Progenitor cell of endocrine pancreas (in vitro differentiated cells): Measurements from ENCODE around the gene HDAC8. TPM values are rescaled to one million over a fixed set of nuclear protein-coding genes. Genes with fewer than 3 reads are reported as not detected.

ENCODE experiments used
- DNase-seq: peaks from one replicate; pipeline ENCODE4 v3.0.0; 2021; ENCODE audit warnings: low spot score; ENCODE audit not compliant: unreplicated experiment
- H3K27ac Mint-ChIP-seq: 2 replicates; pipeline ENCODE4 v1.8.0; 2021; ENCODE audit warnings: mild to moderate bottlenecking, moderate library complexity, mixed read lengths
- H3K27me3 Mint-ChIP-seq: 2 replicates; pipeline ENCODE4 v1.8.0; 2021; ENCODE audit warnings: mixed read lengths
- H3K36me3 Mint-ChIP-seq: 2 replicates; pipeline ENCODE4 v1.8.0; 2022; ENCODE audit warnings: mixed read lengths; ENCODE audit not compliant: insufficient read depth
- H3K4me1 Mint-ChIP-seq: 2 replicates; pipeline ENCODE4 v1.8.0; 2021; ENCODE audit warnings: low read depth, mixed read lengths
- H3K4me3 Mint-ChIP-seq: 2 replicates; pipeline ENCODE4 v1.8.0; 2021; ENCODE audit warnings: low read depth, mild to moderate bottlenecking, moderate library complexity, mixed read lengths
- H3K9me3 Mint-ChIP-seq: 2 replicates; pipeline ENCODE4 v1.8.0; 2021; ENCODE audit warnings: low read depth, mixed read lengths
- total RNA-seq: library from RNA; stranded (reverse); gene quantifications from 2 replicates; pipeline ENCODE4 v1.2.1, GENCODE V29; 2021
- TF ChIP-seq, protein P1 (sequence below): fragments of 200-600 bp; sonication (generic); IDR thresholded peaks from one replicate; pipeline ENCODE4 v1.5.0; 2021; ENCODE audit warnings: antibody characterized with exemption, mild to moderate bottlenecking; ENCODE audit not compliant: unreplicated experiment

Gene HDAC8
- total RNA-seq, 1 donor from 2014 or later = 38.4 TPM

DNA sequence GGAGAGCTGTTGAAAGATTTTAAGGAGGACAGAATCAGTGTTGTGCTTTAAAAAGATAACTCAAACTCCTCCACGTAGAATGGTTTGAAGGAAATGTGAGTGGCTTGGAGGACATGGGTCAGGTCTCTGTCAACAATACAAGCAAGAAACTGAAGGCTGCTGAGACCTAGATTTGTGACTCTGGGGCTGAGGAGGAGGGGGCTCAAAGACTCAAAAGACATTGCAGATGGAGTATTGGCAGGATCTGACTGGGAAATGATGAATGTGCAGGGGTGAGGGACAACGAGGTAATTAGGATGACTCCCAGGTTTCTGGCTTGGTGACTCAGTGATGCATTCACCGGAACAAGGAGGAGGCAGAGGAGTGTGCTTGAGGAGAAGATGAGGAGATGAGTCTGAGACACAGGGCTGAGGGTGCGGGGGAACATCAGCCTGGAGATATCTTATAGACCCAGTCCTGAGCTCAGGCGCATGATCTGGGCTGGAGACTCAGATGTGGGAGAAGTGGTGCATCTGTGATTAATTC is 292.3 kb downstream of the HDAC8 start:
- Mint-ChIP-seq H3K4me3 (no peak overlapping the region), H3K27ac (no peak overlapping the region), H3K27me3 (no peaks in the 10 kb centered on the region), H3K4me1 (peaks cover 12% of the 10 kb centered on the region), H3K36me3 (peaks cover 5% of the 10 kb centered on the region), H3K9me3 (peaks cover 4% of the 10 kb centered on the region)
- no peak for DNase-seq
- TF ChIP-seq, protein P1, sequence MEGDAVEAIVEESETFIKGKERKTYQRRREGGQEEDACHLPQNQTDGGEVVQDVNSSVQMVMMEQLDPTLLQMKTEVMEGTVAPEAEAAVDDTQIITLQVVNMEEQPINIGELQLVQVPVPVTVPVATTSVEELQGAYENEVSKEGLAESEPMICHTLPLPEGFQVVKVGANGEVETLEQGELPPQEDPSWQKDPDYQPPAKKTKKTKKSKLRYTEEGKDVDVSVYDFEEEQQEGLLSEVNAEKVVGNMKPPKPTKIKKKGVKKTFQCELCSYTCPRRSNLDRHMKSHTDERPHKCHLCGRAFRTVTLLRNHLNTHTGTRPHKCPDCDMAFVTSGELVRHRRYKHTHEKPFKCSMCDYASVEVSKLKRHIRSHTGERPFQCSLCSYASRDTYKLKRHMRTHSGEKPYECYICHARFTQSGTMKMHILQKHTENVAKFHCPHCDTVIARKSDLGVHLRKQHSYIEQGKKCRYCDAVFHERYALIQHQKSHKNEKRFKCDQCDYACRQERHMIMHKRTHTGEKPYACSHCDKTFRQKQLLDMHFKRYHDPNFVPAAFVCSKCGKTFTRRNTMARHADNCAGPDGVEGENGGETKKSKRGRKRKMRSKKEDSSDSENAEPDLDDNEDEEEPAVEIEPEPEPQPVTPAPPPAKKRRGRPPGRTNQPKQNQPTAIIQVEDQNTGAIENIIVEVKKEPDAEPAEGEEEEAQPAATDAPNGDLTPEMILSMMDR = no peak

Other genes starting within 250 kb of the HDAC8 start
- gene PHKA1, start 141.5 kb upstream of the HDAC8 start, total RNA-seq = 10.8 and 11.8 TPM in 2 replicates
- gene DMRTC1B, start 204.0 kb upstream of the HDAC8 start, total RNA-seq = 6.3 and 8.1 TPM in 2 replicates
- gene FAM236B, start 209.8 kb upstream of the HDAC8 start, total RNA-seq = not detected in 2 replicates
- gene FAM236D, start 235.4 kb upstream of the HDAC8 start, total RNA-seq = not detected in 2 replicates